HG03039 (cell line): ENCODE data around the gene LOXHD1.

Experiments
- ATAC-seq: cut with Tn5 transposase; IDR thresholded peaks from one replicate; pipeline ENCODE4 v1.9.1; 2021; ENCODE audit warnings: mild to moderate bottlenecking, moderate library complexity; ENCODE audit not compliant: unreplicated experiment

Gene LOXHD1

DNA sequence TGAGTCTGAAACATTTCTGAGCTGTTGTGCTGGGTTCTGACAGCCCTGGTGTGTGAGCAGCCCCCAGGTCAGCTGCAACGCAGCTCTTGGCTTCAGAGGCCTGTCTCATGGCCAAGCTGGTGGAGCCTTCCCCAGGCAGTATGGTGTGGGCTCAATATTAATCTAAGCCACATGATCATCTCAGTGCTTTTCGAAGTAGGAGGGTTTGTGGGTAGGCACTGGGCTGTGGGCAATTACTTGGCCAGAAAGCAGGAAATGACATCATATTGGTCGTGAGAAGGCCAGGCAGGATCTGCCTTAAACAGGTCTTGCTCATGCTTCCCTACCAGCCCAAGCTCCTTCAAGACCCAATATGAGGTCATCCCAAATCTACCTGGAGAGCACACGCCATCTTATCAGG is 26.9 kb downstream of the LOXHD1 start:
- no peak for ATAC-seq

GRCh38 chr18:46629361-46629760 is 27.7 kb downstream of the LOXHD1 start:
- no peak for ATAC-seq

- ATAC-seq: no peak
Observed at GRCh38 chr18:46628206-46628605, 28.8 kb downstream of the LOXHD1 start.

- no peak for ATAC-seq
Observed at GRCh38 chr18:46627136-46627535, 29.9 kb downstream of the LOXHD1 start.

- ATAC-seq: no peak
Observed at GRCh38 chr18:46625069-46625468, 32.0 kb downstream of the LOXHD1 start.

- ATAC-seq: no peak
Observed at GRCh38 chr18:46624127-46624526, 32.9 kb downstream of the LOXHD1 start.

DNA sequence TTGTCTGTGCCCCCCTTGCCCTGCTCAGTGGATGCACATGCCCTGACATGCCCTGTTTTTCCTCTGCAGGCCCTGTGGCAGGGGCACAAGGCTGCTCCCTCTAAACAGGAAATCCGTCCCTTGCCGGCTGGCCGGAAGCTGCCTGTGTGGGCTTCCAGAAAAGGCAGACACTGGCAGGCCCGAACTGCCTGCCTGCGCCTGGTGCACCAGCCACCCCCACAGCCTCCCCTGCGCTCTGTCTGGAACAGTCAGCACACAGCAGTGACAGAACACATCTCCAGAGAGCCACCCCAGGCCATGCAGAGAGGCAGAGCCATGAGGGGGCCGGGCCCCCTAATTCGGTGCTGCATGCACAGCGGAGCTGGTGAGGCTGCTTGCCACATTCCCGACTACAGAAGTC is 33.5 kb downstream of the LOXHD1 start:
- ATAC-seq: no peak

GRCh38 chr18:46622999-46623398 is 34.0 kb downstream of the LOXHD1 start:
- ATAC-seq: no peak

DNA sequence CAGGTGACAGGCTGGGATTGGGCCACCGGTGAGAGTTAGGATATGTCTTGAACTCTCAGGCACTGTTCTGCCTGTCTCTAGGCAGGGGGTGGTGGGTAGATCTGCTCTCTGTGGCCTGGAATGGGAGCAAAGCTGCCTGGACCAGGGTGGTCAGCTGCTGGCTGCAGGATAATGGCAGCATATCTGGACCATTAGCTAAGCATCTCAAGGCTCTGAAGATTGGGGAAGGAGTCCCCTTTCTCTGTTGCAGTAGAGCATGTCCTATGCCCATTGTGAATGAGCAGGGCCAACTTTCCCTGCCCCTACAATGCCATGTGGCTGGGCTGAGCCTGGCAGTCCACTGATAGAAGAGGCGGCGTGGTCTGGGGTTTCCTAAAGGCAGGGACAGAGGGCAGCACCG is 34.6 kb downstream of the LOXHD1 start:
- ATAC-seq: no peak

GRCh38 chr18:46621871-46622270 is 35.1 kb downstream of the LOXHD1 start:
- ATAC-seq: no peak

- ATAC-seq: no peak
Observed at GRCh38 chr18:46621111-46621766, 35.8 kb downstream of the LOXHD1 start.

- no peak for ATAC-seq
Observed at GRCh38 chr18:46619559-46619958, 37.5 kb downstream of the LOXHD1 start.

DNA sequence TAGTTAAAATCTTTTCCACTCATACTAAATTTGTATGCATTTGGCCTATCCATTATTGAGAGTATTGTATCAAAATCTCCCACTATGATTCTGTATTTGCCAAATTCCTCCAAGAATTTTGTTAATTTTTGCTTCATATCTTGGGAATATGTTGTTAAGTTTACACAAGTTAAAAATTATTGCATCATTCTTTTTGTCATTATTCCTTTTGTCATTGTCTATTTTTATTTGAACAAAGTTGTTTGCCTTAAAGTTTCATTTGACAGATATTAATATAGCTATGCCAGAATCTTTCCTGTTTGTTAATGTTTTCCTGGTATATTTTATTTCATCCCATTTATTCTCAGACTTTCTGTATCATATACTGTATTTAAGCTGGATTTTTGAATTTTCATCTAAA is 41.3 kb downstream of the LOXHD1 start:
- ATAC-seq: no peak

- no peak for ATAC-seq
Observed at GRCh38 chr18:46609048-46609447, 48.0 kb downstream of the LOXHD1 start.

GRCh38 chr18:46607926-46608325 is 49.1 kb downstream of the LOXHD1 start:
- no peak for ATAC-seq

- no peak for ATAC-seq
Observed at GRCh38 chr18:46601141-46601805, 55.7 kb downstream of the LOXHD1 start.

DNA sequence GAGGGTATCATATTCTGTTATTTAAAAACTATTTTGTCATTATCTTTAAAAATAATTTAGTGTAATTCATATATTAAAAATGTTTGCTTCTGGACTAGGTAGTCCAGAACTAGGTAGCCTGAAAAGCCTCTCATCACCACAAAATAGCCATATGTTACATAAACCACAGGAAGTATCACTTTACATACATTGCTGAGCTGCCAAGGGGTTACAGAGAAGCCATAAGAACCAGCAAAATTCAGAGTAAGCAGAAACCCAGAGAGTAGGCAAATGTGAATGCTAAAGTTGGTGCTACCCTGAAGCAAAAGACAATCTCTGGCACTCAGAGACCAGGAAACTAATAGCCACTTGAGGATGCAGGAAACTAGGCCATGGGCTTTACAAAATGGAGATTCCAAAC is 60.9 kb downstream of the LOXHD1 start:
- no peak for ATAC-seq

DNA sequence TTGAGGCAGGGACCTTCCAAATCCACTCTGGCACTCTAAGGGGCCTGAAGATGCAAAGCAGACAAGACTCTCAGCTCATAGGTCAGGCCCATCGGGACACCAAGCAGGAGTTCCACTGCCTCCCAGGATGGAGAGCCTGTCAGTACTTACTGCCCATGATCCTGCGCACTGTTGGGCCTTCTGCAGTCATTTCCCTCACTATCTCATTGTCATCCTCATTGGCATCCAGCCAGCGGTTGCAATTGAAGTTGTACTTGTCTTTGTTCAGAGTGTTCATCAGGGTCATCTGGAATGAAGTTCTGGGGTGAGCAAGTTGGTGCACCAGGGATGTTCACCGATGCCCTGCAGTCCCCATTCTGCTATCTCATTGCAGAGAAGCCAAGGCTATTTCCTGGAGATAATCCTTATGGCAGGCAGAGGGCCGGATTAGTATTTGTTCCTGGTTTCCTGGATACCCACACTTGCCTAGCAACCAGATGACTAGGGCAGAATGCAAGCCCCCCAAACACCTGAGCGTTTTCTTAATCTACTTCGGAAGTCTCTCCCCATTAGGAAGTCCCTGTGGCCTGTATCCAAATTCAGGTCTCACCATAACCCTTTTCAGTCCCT is 65.1 kb downstream of the LOXHD1 start:
- ATAC-seq: no peak

GRCh38 chr18:46590103-46590502 is 66.9 kb downstream of the LOXHD1 start:
- no peak for ATAC-seq

- ATAC-seq: no peak
Observed at GRCh38 chr18:46588971-46589660, 67.9 kb downstream of the LOXHD1 start.

GRCh38 chr18:46587600-46587999 is 69.4 kb downstream of the LOXHD1 start:
- no peak for ATAC-seq

- ATAC-seq: no peak
Observed at GRCh38 chr18:46583711-46584110, 73.3 kb downstream of the LOXHD1 start.
